NCI-H2196 treated with DMSO at 0.1 percent for 48 hours (cell line): Measurements from ENCODE around the gene SLC52A3.

ENCODE experiments used
- DNase-seq: peaks from one replicate; lab custom pipeline; 2025; ENCODE audit not compliant: unreplicated experiment; lab: John Stamatoyannopoulos, UW

SLC52A3 gene

GRCh38 chr20:770691-771090 lies 2.4 kb upstream of the SLC52A3 start:
- DNase-seq, result no peak

- DNase-seq, result no peak
Observed at GRCh38 chr20:766906-767305, 1.4 kb downstream of the SLC52A3 start.

DNA sequence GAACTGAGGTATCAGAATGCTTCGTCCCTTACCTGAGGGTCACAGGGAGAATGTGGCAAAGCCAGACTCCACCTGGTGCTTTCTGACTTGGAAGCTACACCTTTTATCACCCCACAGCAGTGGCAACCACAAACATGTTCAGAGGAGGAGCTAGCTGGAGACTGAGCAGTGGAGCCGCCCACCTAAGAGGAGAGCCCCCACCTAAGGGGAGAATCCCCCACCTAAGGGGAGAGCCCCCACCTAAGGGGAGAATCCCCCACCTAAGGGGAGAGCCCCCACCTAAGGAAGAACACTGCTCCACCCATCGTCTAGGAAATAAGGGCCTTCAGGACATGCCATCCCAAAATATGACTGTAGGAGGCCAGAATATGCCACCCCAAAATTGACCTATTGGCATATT lies 4.0 kb downstream of the SLC52A3 start:
- DNase-seq, result no peak

DNA sequence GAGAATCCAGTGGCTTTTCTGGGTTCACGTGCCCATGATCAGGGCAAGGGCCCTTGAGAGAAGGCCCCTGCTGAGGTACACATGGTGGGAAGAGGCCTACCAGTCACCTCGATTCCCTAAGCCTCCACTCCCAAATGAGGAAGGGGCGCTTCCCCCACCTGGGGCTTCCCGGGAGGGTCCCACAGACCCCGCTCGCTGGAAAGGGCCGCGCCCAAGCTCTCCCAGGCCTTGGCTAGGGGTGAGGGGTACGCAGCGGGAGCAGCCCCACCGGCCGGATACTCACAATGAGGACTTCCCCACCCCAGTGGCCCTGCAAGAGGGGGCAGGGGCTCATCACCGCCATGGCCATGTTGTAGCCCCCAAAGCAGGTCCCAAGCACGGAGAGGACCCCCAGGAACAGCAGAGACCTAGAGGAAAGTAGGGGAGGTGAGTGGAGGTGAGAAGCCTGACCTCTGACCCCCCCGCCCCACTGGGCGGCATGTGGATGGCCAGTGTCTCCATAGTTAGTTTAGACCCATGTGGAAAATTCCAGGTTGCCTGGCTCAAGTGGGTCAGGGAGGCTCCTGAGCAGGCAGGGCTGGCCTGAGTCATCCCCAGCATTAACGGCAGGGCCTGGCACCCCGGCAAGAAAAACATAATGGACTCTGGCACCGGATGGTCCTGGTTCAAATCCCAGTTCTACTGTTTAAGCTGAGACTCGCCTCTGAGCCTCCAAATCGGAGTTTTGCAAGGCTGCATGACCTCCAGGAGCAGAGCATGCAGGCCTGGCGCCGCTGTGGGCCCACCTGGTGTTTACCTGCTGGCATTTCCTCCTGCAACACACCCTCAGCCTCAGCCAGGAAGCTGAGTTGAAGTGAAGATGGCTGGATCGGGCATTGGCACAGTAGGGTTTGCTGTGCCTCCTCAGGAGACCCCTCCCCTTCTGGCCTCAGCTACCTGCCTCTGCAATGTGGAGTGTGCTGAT lies 6.6 kb downstream of the SLC52A3 start:
- no peak for DNase-seq

GRCh38 chr20:760751-761417 lies 7.4 kb downstream of the SLC52A3 start:
- no peak for DNase-seq

- no peak for DNase-seq
Observed at GRCh38 chr20:757506-757905, 10.8 kb downstream of the SLC52A3 start.

DNA sequence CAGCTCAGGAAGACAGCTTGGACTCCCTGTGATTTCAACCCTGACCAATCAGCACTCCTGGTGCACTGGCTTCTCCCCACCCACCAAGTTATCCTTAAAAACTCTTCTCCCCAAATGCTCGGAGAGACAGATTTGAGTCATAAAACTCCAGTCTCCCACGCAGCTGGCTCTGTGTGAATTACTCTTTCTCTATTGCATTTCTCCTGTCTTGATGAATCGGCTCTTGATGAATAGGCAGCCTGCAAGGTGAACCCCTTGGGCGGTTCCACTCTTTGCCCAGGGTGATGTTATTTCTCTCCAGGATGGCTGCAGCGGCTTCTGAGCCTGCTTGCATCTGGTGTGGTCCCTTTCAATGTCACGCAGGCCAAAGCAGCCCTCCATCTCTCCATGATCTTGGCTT lies 12.4 kb downstream of the SLC52A3 start:
- no peak for DNase-seq

DNA sequence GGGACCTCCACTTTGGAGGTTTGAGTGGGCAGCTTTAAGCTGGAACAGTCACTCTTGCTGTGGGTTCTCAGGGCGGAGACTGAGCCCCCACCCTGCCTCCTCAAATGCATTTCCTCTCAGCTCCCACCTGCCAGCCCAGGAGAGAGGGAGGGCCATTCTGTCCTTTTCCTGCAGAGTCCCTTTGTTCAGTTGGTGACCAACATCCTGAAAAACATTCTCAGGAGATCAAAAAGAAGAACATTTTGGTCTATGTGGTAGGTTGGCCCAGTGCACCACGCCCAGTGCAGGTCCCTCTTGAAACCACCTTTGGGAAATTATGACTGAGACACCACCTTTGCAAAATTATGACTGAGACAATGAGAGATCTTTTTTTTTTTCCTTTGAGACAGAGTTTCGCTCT lies 13.4 kb downstream of the SLC52A3 start:
- no peak for DNase-seq

DNA sequence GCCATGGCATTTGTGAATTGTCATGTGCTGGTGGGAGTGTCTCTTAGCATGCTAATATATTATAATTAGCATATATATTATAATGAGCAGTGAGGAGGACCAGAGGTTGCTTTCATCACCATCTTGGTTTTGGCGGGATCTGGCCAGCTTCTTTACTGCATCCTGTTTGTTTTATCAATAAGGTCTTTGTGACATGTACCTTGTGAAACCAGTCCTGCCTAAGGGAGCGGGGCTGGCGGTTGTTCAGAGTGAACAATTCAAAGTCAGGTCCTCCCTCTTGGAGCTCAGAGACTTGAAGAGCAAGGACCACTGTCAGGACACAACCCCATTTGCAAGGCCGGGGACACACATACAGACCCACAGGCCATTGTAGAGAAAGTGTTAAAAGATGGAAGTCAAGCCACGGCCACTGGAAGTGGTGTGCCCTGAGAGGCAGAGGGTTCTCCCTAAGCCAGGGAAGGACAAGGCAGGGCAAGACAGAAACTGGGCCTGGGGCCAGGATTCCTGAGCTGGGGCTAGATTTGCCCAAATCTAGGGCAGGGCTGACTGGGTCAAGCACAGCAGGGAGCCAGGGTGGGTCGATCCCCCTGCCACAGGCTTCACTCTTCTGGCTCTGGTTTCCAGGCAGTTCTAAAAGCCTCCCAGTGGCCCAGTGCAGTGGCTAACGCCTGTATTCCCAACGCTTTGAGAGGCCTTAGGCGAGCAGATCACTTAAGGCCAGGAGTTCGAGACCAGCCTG lies 14.2 kb downstream of the SLC52A3 start:
- no peak for DNase-seq

DNA sequence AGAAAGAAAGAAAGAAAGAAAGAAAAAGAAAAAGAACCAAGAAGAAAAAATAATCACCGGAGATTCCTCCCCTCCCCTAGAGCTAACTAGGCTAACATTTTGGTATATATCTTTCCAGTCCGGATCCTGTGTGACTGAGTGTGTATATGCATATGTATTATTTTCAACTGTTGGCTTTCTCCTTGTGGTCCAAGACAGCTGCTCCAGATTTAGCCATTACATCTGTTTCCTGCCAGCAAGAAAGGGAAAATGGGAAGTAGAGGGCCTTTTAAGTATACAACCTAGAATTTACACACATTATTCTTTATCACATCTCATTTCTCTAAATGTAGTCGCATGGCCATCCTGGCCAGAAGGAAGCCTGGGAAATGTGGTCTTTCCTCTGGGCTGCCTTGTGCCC lies 15.2 kb downstream of the SLC52A3 start:
- DNase-seq, result no peak

GRCh38 chr20:752291-752690 lies 16.0 kb downstream of the SLC52A3 start:
- DNase-seq, result no peak

DNA sequence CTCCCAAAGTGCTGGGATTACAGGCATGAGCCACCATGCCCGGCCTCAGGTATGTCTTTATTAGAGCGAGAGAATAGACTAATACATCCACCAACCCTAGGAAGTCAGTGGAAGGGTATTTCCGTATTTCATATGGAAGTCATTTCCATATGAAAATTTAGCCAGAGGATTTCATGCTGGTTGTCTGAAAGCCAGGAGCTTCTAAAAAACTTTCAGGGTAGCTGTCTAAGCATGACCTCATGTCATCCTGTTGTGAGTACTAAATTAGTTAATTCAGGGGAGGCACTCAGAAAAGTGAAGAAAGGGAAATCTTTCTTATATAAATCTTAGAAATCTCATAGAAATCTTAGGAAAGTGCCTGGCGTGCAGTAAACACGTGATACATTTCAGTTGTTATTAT lies 16.5 kb downstream of the SLC52A3 start:
- no peak for DNase-seq

DNA sequence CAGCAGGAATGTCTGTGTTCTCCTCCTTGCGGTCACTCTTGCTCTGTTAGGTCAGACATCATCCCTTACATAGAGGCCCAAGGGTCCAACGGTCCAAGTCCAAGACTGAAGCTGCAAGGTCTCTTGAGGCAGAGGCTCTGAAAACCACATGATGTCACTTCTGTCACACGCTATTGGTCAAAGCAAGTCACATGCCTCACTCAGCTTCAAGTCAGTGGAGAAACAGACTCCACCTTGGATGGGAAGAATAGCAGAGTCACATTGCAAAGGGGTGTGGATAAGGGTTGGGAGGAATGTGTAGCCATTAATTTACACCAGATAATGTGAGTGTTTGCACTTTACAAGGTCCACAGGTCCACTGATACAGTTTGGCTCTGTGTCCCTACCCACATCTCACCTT lies 17.5 kb downstream of the SLC52A3 start:
- no peak for DNase-seq

- no peak for DNase-seq
Observed at GRCh38 chr20:745683-746301, 22.5 kb downstream of the SLC52A3 start.

- no peak for DNase-seq
Observed at GRCh38 chr20:742156-742555, 26.1 kb downstream of the SLC52A3 start.

GRCh38 chr20:741620-742019 lies 26.7 kb downstream of the SLC52A3 start:
- DNase-seq, result no peak

DNA sequence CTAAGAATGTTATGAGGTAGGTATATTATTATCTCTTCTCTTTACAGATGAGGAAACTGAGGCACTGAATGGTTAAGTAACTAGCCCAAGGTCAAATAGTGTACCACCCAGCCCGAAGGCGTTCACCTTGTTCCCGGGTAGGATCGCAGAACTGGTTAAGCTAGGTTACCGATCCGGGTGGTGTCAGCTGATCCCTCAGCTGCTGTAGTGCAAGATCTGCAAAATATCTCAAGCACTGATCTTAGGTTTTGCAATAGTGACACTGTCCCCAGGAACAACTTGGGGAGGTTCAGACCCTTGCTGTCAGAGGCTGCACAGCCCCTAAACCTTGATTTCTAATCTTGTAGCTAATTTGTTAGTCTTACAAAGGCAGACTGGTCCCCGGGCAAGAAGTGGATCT lies 28.1 kb downstream of the SLC52A3 start:
- DNase-seq, result no peak

- no peak for DNase-seq
Observed at GRCh38 chr20:739736-740135, 28.6 kb downstream of the SLC52A3 start.

- no peak for DNase-seq
Observed at GRCh38 chr20:733861-734260, 34.4 kb downstream of the SLC52A3 start.

- DNase-seq, result no peak
Observed at GRCh38 chr20:732727-733126, 35.6 kb downstream of the SLC52A3 start.

DNA sequence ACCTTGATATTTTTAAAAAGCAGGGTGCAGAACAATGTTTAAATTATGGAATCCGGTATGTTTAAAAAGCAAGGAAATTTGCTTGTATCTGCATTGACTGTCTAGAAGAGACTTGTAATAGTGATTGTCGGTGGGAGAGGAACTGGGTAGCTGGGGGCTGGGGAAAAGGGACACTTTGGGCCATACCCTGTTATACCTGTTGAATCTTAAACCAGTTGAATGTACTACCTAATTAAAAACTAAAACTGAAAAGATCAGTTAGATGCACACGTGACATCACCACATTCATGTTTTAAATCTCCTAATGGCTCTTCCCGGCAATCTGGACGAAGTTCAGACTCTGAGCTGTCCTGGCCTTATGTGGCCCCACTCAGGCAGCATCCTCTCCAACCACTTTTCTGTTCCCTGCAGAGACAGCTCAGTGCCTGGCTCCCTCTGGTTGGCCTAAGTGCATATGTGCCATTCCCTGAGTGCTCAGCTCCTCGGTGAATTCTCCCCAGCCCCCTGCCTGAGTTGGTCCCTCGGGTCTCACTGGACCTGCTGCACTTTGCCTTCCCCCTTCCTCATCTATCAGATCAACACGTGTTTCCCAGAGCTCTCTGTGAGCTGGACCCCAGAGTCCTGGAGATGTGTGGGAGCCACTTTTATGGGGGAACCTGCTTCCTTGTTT lies 36.3 kb downstream of the SLC52A3 start:
- DNase-seq, result no peak
